HG02759 (cell line): ENCODE data around the gene HOMER2.

Source experiments
- ATAC-seq: cut with Tn5 transposase; IDR thresholded peaks from one replicate; pipeline ENCODE4 v1.9.1; 2021; ENCODE audit warnings: mild to moderate bottlenecking, moderate library complexity; ENCODE audit not compliant: unreplicated experiment

The HOMER2 gene

GRCh38 chr15:82933576-82933975 is 18.9 kb downstream of the HOMER2 start:
- no peak for ATAC-seq

DNA sequence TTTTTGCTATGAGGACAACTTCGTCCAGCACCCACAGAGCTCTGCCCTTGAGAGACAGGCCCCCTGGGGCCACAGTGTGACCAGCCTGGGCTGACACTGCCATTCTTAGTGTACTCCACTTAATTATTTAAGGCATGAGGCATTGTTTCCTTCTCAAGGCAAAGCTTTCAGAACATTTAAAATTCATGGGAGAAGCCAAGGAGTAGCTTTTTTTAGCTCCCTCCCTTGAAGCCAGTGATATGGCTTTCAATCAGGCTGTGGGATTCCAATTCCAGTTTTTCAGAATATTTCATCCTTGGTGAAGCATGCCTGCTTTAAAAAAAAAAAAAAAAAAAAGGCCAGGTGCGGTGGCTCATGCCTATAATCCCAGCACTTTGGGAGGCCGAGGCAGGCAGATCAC is 21.3 kb downstream of the HOMER2 start:
- ATAC-seq: no peak

- ATAC-seq: no peak
These were observed 22.1 kb downstream of the HOMER2 start for GRCh38 chr15:82930461-82930860.

DNA sequence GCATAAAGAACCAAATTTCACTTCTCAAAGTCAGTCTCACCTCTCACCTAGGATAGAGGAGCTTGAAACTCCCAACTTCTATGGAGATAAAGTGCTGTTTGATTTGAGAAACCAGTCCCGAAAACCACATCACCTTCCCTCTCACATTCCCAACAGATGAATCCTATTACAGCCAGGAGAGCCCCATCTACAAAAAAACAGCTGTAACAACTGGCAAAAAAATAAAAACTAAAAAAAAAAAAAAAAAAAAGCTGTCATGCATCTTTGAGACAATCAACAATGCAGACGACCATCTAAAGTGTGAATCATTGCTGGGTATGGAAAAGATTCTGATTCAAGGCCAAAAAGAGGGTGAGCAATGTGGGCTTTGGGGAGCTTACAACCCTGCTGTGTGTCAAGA is 23.8 kb downstream of the HOMER2 start:
- no peak for ATAC-seq

DNA sequence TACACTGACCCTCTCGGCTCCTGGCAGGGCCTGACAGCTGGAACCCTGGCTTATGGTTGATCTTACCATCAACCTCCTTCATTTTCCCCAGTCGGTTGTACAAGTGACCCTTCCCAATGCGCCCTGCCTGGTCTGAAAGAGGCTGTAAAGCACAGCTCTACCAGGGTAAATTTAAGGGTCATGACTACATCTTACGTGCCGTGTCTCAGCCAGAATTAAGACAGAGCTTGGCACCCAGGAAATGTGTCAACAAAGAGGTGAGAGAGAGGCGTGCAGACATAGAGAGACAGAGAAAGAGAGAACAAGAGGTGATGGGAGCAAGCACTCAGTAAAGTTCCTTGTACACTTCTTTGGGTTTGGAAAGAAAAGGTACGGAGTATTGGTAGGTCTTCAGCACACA is 28.8 kb downstream of the HOMER2 start:
- ATAC-seq: no peak

- ATAC-seq: no peak
These were observed 29.8 kb downstream of the HOMER2 start for GRCh38 chr15:82922737-82923136.

DNA sequence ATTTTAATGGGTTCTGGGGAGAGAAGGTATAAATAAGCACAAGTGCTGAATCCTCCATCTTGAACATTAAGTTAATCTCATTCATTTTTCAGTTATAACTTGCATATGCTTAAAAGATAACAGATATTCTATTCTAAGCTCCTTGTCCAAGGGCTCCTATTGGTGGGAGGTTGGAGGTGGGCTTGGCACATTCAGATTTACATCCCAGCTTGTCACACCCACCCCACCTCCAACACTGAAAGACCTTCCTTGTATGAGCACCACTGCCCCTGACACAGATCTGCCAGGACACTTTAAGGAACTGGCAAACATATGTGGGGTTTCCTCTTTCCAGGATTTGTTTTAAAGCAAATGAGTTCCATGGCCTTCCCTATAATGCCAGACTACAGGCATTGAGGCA is 30.6 kb downstream of the HOMER2 start:
- no peak for ATAC-seq

DNA sequence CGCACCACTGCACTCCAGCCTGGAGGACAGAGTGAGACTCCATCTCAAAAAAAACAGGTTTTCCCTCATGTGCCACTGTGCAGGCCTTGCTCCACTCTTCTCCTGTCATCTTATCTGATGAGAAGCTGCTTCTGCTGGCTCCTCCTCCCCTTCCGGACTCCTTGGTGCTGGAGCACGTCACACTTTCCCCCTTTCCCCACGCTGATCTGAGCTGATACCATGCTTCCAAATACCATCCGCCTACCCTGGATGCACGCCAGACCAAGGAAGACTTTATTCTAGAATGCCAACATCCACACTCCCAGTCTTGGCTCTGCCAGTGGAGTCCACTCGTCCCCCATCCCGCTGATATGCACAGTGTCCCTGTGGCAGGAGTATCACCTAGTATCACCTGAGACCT is 31.3 kb downstream of the HOMER2 start:
- no peak for ATAC-seq

- no peak for ATAC-seq
These were observed 33.2 kb downstream of the HOMER2 start for GRCh38 chr15:82919231-82919886.

DNA sequence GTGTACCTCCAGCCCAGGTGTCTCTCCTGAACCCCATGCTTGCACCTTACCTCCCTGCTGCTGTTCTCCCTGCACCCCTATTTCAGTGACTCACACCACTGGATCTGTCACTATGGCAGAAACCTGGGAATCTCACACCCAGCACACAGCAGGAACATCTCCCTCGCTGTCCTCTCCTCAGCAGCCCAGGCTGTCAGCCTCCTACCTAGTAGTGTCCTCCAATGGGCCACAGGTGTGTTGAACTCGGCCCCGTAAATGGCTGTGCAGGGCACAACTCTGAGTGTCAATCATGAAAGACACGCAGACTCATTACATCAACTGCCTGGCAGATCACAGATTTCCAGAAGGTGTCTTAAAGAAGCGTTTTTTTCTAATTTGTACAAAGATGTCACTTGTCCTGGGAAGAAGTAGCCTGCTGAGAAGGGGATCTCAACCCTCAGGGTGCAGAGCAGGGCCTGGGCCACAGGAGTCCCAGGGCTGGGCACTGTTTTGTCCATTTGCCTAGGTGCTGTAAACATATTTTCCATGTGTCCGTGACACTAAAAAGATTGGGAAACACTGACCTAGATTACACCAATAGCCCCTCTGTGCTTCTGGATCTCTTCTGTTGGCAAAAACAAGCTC is 33.8 kb downstream of the HOMER2 start:
- no peak for ATAC-seq

- no peak for ATAC-seq
These were observed 34.4 kb downstream of the HOMER2 start for GRCh38 chr15:82918162-82918561.

GRCh38 chr15:82917249-82917648 is 35.3 kb downstream of the HOMER2 start:
- ATAC-seq: no peak

- ATAC-seq: no peak
These were observed 36.2 kb downstream of the HOMER2 start for GRCh38 chr15:82916161-82916952.

- ATAC-seq: no peak
These were observed 38.1 kb downstream of the HOMER2 start for GRCh38 chr15:82914396-82914795.

- no peak for ATAC-seq
These were observed 41.1 kb downstream of the HOMER2 start for GRCh38 chr15:82911458-82911857.

- ATAC-seq: no peak
These were observed 41.8 kb downstream of the HOMER2 start for GRCh38 chr15:82910721-82911120.

DNA sequence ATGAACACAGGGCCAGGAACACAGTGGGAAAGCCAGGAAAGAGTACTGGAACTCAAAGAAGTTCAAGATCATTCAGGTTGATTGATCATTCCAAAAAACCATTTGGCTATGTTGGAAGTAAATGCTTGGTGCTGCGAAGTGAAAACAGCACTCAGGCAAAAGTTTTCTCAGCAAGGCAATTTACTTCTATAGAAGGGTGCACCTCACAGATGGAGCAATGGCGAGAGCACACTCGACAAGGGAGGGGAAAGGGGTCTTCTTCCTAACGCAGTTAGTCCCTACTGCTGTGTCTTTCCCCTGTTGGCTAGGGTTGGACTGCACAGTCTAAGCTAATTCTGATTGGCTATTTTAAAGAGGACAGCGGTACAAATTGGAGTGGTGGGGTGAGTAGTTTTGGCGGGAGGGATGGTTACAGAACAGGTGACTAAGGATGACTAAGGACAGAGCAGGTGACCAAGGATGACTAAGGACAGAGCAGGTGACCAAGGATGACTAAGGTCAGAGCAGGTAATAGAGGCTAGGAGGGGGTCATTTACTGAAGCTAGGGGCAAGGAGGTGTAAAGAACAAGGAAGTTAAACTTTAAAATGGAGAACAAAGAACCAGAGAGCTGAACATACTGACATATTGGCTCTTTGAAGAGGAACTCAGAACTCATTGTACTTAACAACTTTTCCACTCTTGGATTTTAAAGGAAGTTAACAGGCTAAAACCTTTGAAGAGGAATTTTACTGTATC is 43.3 kb downstream of the HOMER2 start:
- no peak for ATAC-seq

DNA sequence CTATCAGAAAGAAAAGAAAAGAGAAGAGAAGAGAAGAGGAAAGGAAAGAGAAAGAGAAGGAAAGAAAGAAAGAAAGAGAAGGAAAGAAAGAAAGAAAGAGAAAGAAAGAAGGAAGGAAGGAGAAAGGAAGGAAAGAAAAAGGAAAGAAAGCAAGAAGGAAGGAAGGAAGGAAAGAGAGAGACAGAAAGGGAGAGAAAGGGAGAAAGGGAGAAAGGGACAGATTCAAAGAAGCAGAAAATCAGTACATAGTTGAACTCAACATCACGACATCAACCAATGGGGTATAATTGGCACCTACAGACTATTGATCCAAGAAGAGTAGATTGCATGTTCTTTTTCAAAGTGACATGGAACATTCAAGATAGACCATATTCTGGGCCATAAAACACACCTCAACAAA is 45.2 kb downstream of the HOMER2 start:
- no peak for ATAC-seq

DNA sequence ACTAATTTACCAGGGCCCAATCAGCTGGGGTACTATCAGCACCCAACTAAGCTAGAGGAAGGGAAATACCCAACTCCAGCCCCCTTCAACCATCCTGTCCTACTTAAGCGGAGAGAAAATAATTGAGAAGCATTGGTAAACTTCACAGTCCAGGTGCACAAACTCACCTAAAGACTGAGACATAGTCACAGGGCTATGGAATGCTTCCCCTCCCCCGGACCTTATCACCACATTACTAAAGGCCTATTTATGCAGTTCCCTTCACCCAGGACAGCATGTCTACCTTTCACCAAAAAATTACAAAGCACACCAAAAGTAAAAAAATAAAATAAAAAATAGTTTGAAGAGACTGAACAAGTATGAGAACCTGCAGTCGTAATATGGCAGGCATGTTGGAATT is 47.9 kb downstream of the HOMER2 start:
- no peak for ATAC-seq

DNA sequence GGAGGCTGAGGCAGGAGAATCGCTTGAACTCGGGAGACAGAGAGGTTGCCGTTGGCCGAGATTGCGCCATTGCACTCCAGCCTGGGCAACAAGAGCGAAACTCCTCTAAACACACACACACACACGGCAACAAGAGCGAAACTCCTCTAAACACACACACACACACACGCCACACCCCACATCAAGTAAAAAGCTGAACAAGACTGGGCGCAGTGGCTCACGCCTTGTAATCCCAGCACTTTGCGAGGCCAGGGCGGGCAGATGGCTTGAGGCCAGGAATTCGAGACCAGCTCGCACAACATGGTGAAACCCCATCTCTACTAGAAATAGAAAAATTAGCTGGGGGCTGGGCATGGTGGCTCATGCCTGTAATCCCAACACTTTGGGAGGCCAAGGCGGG is 49.0 kb downstream of the HOMER2 start:
- no peak for ATAC-seq

GRCh38 chr15:82901114-82901805 is 51.3 kb downstream of the HOMER2 start:
- ATAC-seq: no peak
